HCT116 (cell line): ENCODE measurements around the gene PKD2L1. TPM values are rescaled to one million over a fixed set of nuclear protein-coding genes. Genes with fewer than 3 reads are reported as not detected.

ENCODE experiments used
- ATAC-seq: fragments of 200-7000 bp; cut with Tn5 transposase; 2 replicates; pipeline ENCODE4 v1.9.1; 2020; ENCODE audit warnings: mild to moderate bottlenecking, moderate library complexity
- BruUV-seq: library from RNA; stranded (reverse); fragments of 400-500 nt; replicated peaks from 2 replicates; lab custom pipeline; 2021; lab: Mats Ljungman, UMichigan
- CTCF ChIA-PET: fragments of 300-600 bp; sonication (Branson Sonifier 250); formaldehyde crosslinking; loops from one replicate; lab custom pipeline; 2021; ENCODE audit warnings: antibody characterized with exemption; lab: Charles Lee
- POLR2A ChIA-PET: fragments of 300-600, 350-600 bp; sonication (Branson Sonifier 250); formaldehyde crosslinking; loops from one replicate; lab custom pipeline; 2021; ENCODE audit warnings: antibody characterized with exemption; lab: Charles Lee
- RAD21 ChIA-PET, 2 experiments: fragments of 300-600 bp; sonication (Branson Sonifier 250); formaldehyde crosslinking; loops; one replicate each; lab custom pipeline; 2023; ENCODE audit warnings: low total read pairs in 2 of 2; ENCODE audit not compliant: uncharacterized antibody in 2 of 2, unreplicated experiment in 2 of 2, low non-redundant PET in 1 of 2; lab: Charles Lee
- DNase-seq: peaks from one replicate; pipeline ENCODE4 v3.0.0-alpha.2; 2010; ENCODE audit warnings: low read depth, low spot score
- H2AFZ ChIP-seq: fragments of 200-600 bp; shearing (Covaris generic), sonication (generic); 2 replicates; pipeline ENCODE4 v1.6.1; 2017; ENCODE audit warnings: low read depth, mixed run types, mixed read lengths, antibody characterized with exemption, low read length; ENCODE audit not compliant: poor library complexity, severe bottlenecking
- H3K27ac ChIP-seq: 2 replicates; pipeline ENCODE4 v1.5.1; 2012; ENCODE audit warnings: low read depth, low read length
- H3K27me3 ChIP-seq: fragments of 200-600 bp; sonication (generic); 2 replicates; pipeline ENCODE4 v1.6.1; 2016; ENCODE audit warnings: mixed run types, low read length, mixed read lengths; ENCODE audit not compliant: insufficient read depth
- H3K36me3 ChIP-seq, 2 experiments: fragments of 200-500 bp in 1 of 2; fragments of 200-600 bp in 1 of 2; sonication (Bioruptor generic) in 1 of 2; sonication (generic) in 1 of 2; 2 replicates each; pipeline versions ENCODE4 v1.5.1 to v1.6.1; 2014 to 2016; ENCODE audit warnings: low read length in 2 of 2, inconsistent platforms in 1 of 2, mixed read lengths in 1 of 2, mixed run types in 1 of 2; ENCODE audit not compliant: insufficient read depth in 2 of 2, control insufficient read depth in 1 of 2
- H3K4me1 ChIP-seq, 2 experiments: fragments of 200-600 bp in 1 of 2; sonication (generic) in 1 of 2; 2 replicates each; pipeline versions ENCODE4 v1.5.1 to v1.6.1; 2012 to 2017; ENCODE audit warnings: low read length in 2 of 2, inconsistent platforms in 1 of 2, mild to moderate bottlenecking in 1 of 2, mixed read lengths in 1 of 2, mixed run types in 1 of 2, moderate library complexity in 1 of 2; ENCODE audit not compliant: insufficient read depth in 2 of 2, control insufficient read depth in 1 of 2
- H3K4me2 ChIP-seq: fragments of 200-600 bp; sonication (generic); 2 replicates; pipeline ENCODE4 v1.6.1; 2017; ENCODE audit warnings: mixed run types, low read length, mixed read lengths
- H3K4me3 ChIP-seq, 2 experiments: fragments of 200-600 bp in 1 of 2; sonication (generic) in 1 of 2; replicated peaks in 1 of 2; 2 replicates each; pipeline ENCODE4 v1.5.1; 2011 to 2016; ENCODE audit warnings: low read length in 2 of 2, control low read depth in 1 of 2, low read depth in 1 of 2, mild to moderate bottlenecking in 1 of 2, mixed read lengths in 1 of 2, mixed run types in 1 of 2
- H3K79me2 ChIP-seq: fragments of 200-600 bp; sonication (generic); 2 replicates; pipeline ENCODE4 v1.6.1; 2017; ENCODE audit warnings: mild to moderate bottlenecking, mixed run types, low read length, moderate library complexity, mixed read lengths; ENCODE audit not compliant: insufficient read depth
- H3K9ac ChIP-seq: fragments of 200-600 bp; sonication (generic); 2 replicates; pipeline ENCODE4 v1.6.1; 2016; ENCODE audit warnings: low read length, mixed read lengths
- H3K9me2 ChIP-seq: fragments of 200-600 bp; sonication (generic), shearing (Covaris generic); 2 replicates; pipeline ENCODE4 v1.6.1; 2017; ENCODE audit warnings: mixed run types, mild to moderate bottlenecking, moderate library complexity; ENCODE audit not compliant: insufficient read depth
- H3K9me3 ChIP-seq, 2 experiments: fragments of 200-500 bp in 1 of 2; fragments of 200-600 bp in 1 of 2; sonication (Bioruptor generic) in 1 of 2; sonication (generic) in 1 of 2; 2 replicates each; pipeline ENCODE4 v1.6.1; 2014 to 2017; ENCODE audit warnings: low read length in 2 of 2, mixed read lengths in 2 of 2, inconsistent platforms in 1 of 2, low read depth in 1 of 2, mild to moderate bottlenecking in 1 of 2, mixed run types in 1 of 2, moderate library complexity in 1 of 2; ENCODE audit not compliant: control insufficient read depth in 1 of 2, insufficient read depth in 1 of 2
- H4K20me1 ChIP-seq: fragments of 200-600 bp; sonication (generic), shearing (Covaris generic); 2 replicates; pipeline ENCODE4 v1.6.1; 2017; ENCODE audit warnings: mixed run types, mild to moderate bottlenecking, moderate library complexity; ENCODE audit not compliant: insufficient read depth
- CBX3 ChIP-seq: IDR thresholded peaks from 2 replicates; pipeline ENCODE4 v1.6.1; 2012; ENCODE audit warnings: low read depth
- CEBPB ChIP-seq: IDR thresholded peaks from 2 replicates; pipeline ENCODE4 v1.6.1; 2012; ENCODE audit warnings: low read depth
- POLR2A ChIP-seq: IDR thresholded peaks from 2 replicates; pipeline ENCODE4 v1.7.0; 2011; ENCODE audit warnings: borderline replicate concordance; ENCODE audit not compliant: insufficient read depth, insufficient read length; ENCODE audit errors: extremely low read depth
- POLR2AphosphoS5 ChIP-seq: IDR thresholded peaks from 2 replicates; pipeline ENCODE4 v1.6.1; 2011; ENCODE audit warnings: mild to moderate bottlenecking, low read depth, low read length, moderate library complexity
- SIN3A ChIP-seq: IDR thresholded peaks from 2 replicates; pipeline ENCODE4 v1.6.1; 2012; ENCODE audit warnings: low read depth
- SP1 ChIP-seq: IDR thresholded peaks from 2 replicates; pipeline ENCODE4 v1.6.1; 2012; ENCODE audit warnings: low read depth
- TCF7L2 ChIP-seq: IDR thresholded peaks from 2 replicates; pipeline ENCODE4 v1.7.0; 2011; ENCODE audit warnings: borderline replicate concordance, inconsistent platforms; ENCODE audit not compliant: insufficient read depth, insufficient read length; ENCODE audit errors: extremely low read depth
- YY1 ChIP-seq: IDR thresholded peaks from 2 replicates; pipeline ENCODE4 v1.6.1; 2011; ENCODE audit warnings: low read length, low read depth, moderate library complexity, mild to moderate bottlenecking; ENCODE audit not compliant: insufficient replicate concordance; ENCODE audit errors: extremely low read depth
- ZFX ChIP-seq: fragments of 450-650 bp; IDR thresholded peaks from 2 replicates; pipeline ENCODE4 v1.6.1; 2017
- intact Hi-C: fragments of 100-400 bp; cut with micrococcal nuclease; formaldehyde crosslinking; loops from 2 replicates; pipeline ENCODE4 v1.10.0; 2022
- total RNA-seq: library from RNA; stranded (reverse); gene quantifications from one replicate; pipeline ENCODE4 v1.2.1, GENCODE V29; 2021; ENCODE audit not compliant: unreplicated experiment
- TF ChIP-seq, protein P1 (sequence below): IDR thresholded peaks from 2 replicates; pipeline ENCODE4 v1.6.1; 2012
- TF ChIP-seq, protein P2 (sequence below): IDR thresholded peaks from 2 replicates; pipeline ENCODE4 v1.6.1; 2011; ENCODE audit warnings: mild to moderate bottlenecking, low read length, moderate library complexity; ENCODE audit not compliant: insufficient replicate concordance; ENCODE audit errors: extremely low read depth

Gene PKD2L1
- total RNA-seq, 1 experiment from 2014 or later: 0.17 TPM

DNA sequence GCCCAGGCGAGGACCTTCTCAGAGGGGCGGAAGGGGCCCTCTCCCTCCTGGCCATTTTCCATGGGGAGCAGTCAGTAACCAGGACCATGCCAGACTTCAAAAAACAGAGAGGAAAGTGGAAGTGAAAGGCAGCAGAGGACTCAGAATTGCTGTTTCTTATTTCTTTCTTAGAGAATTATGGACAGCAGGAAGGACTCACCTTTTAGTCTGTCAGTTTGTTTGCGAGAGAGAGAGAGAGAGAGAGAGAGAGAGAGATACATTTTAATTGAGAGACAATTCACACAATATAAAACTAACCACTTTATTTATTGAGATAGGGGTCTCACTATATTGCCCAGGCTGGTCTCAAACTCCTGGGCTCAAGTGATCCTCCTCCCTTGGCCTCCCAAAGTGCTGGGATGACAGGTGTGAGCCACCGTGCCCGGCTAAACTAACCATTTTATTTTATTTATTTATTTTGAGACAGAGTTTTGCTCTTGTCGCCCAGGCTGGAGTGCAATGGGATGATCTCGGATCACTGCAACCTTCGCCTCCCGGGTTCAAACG, 41.5 kb upstream of the PKD2L1 start:
- Histone ChIP-seq H3K27ac (peak overlapping the region; percentile 99), H2AFZ (no peak overlapping the region), H3K4me3 (peak overlapping the region; percentile 23 to 46; a peak in 3 of 4 replicates), H3K36me3 (no peaks in the 10 kb centered on the region), H3K9me3 (no peaks in the 10 kb centered on the region), H3K9me2 (no peaks in the 10 kb centered on the region), H3K4me1 (peaks cover 80 to 90% of the 10 kb centered on the region in 2 experiments), H3K9ac (peak overlapping the region; percentile 66), H3K27me3 (no peaks in the 10 kb centered on the region), H4K20me1 (no peaks in the 10 kb centered on the region), H3K79me2 (peaks cover 17% of the 10 kb centered on the region), H3K4me2 (peak overlapping the region; percentile 79)
- DNase-seq: no peak
- intact Hi-C loops: no loop called here
- ChIA-PET POLR2A (interaction anchor here (0.9 to 3.9 kb wide), 9 partner anchors 10 to 61 kb away, joined by 3 to 42 read pairs (median 5); partner anchors contain the start of gene SCD), CTCF (interaction anchor here (0.8 to 2.3 kb wide), 7 partner anchors 9 to 526 kb away, joined by 3 to 14 read pairs (median 4); partner anchors contain the start of gene SCD), RAD21 (interaction anchor here (1.0 to 2.3 kb wide), 3 partner anchors 25 to 62 kb away, joined by 3 to 16 read pairs (median 14); partner anchors contain the start of gene SCD (in 2 of the 2))
- TF ChIP-seq ZFX: 0 out of 2 replicates have a peak, but pooled peaks have one; percentile 4
- TF ChIP-seq, protein P1, sequence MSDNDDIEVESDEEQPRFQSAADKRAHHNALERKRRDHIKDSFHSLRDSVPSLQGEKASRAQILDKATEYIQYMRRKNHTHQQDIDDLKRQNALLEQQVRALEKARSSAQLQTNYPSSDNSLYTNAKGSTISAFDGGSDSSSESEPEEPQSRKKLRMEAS: no peak
- TSS peak; percentile 12 for BruUV-seq
- no peak for ATAC-seq

DNA sequence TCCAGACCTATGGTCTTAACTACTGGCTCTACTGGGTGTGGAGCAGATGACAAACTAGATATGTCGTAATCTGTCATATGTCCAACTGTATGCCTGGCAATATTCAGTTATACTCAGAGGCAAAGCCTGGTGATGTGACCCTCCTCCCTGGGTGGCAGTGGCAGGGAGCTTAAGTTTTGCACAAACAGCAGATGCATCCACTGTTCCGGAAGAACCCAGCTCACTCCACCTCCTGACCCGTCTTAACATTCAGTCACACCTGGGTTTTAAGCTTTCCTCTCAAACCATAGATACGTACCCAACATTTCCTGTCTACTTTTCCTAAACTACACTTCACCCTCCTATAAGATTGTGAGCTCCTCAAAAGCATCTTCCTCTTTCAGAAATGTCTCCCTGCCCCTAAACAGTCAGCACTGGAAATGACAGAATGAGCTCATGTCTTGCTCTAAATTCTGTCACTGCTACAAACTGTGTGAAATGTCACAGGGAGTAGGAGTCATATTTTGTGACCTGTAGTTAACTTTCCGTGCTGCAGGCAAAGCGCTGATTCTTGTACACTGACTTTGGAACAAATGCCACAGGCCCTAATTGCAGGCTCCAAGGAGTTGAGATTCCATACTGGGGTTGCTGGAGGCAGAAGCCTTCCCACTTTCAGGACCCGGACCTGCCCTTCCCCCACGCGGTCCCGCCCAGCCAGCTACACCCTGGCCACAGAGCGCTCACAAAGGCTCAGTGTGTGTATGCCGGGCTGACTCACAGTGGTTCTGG, 40.9 kb upstream of the PKD2L1 start:
- H3K4me2 ChIP-seq: peak overlapping the region; percentile 79
- no peak for TF ChIP-seq SIN3A
- no peak for TF ChIP-seq CBX3
- peak; percentile 12; the same call in 1 of the 2 replicates for TF ChIP-seq ZFX
- peak; percentile 92 for TF ChIP-seq POLR2AphosphoS5
- peak; percentile 11 for TF ChIP-seq POLR2A
- TF ChIP-seq, protein P2, sequence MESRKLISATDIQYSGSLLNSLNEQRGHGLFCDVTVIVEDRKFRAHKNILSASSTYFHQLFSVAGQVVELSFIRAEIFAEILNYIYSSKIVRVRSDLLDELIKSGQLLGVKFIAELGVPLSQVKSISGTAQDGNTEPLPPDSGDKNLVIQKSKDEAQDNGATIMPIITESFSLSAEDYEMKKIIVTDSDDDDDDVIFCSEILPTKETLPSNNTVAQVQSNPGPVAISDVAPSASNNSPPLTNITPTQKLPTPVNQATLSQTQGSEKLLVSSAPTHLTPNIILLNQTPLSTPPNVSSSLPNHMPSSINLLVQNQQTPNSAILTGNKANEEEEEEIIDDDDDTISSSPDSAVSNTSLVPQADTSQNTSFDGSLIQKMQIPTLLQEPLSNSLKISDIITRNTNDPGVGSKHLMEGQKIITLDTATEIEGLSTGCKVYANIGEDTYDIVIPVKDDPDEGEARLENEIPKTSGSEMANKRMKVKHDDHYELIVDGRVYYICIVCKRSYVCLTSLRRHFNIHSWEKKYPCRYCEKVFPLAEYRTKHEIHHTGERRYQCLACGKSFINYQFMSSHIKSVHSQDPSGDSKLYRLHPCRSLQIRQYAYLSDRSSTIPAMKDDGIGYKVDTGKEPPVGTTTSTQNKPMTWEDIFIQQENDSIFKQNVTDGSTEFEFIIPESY: peak; percentile 82
- TF ChIP-seq TCF7L2: peak; percentile 88
- TF ChIP-seq CEBPB: no peak
- TF ChIP-seq SP1: no peak
- peak; percentile 82 for TF ChIP-seq YY1
- ChIA-PET POLR2A (interaction anchor here (0.9 to 3.9 kb wide), 10 partner anchors 9 to 61 kb away, joined by 3 to 42 read pairs (median 5); partner anchors contain the start of gene SCD), CTCF (interaction anchor here (0.8 to 2.3 kb wide), 7 partner anchors 10 to 525 kb away, joined by 3 to 14 read pairs (median 4); partner anchors contain the start of gene SCD), RAD21 (interaction anchor here (1.0 to 2.3 kb wide), 5 partner anchors 24 to 63 kb away, joined by 3 to 16 read pairs (median 4); partner anchors contain the start of gene SCD (in 2 of the 2))
- H3K4me3 ChIP-seq: peak overlapping the region; percentile 23 to 46
- H3K9me2 ChIP-seq: no peaks in the 10 kb centered on the region
- H4K20me1 ChIP-seq: no peaks in the 10 kb centered on the region
- H3K79me2 ChIP-seq: peaks cover 17% of the 10 kb centered on the region
- BruUV-seq: no TSS peak
- DNase-seq: peak; percentile 93
- intact Hi-C loops: no loop called here
- H3K9ac ChIP-seq: peak overlapping the region; percentile 66
- no peaks in the 10 kb centered on the region for H3K9me3 ChIP-seq
- peak; percentile 70 for ATAC-seq
- H3K36me3 ChIP-seq: no peaks in the 10 kb centered on the region
- H3K27me3 ChIP-seq: no peaks in the 10 kb centered on the region
- peak overlapping the region; percentile 3 for H2AFZ ChIP-seq
- peak overlapping the region; percentile 99 for H3K27ac ChIP-seq
- peaks cover 82 to 91% of the 10 kb centered on the region in 2 experiments for H3K4me1 ChIP-seq
